ENCODE results near the gene HELT. TPM values are rescaled to one million over a fixed set of nuclear protein-coding genes. Genes with fewer than 3 reads are reported as not detected.

The HELT gene
- total and polyA plus RNA-seq, 2 experiments from 2014 or later, result not detected

DNA sequence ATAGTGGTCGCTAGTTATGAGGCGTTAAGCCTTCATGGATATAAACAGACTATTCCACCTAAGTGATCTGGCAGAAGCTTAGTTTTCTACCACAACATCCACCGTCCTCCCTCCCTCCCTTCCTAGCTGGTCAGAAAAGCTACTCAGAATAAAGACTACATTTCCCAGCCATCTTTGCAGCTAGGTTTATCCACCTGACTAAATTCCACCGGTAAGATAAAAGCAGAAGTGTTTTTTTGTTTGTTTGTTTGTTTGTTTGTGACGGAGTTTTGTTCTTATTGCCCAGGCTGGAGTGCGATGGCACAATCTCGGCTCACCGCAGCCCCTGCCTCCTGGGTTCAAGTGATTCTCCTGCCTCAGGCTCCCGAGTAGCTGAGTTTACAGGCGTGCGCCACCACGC is 44.3 kb downstream of the HELT start:
- WGBS (ENCODE audit: low lambda C conversion rate, missing lambda C conversion rate), result 83% methylated on average over 12 of the region's 12 CpGs
- Histone ChIP-seq H2AFZ (no peak overlapping the region), H3K4me3 (no peak overlapping the region), H3K27me3 (no peaks in the 10 kb centered on the region), H3K79me2 (no peaks in the 10 kb centered on the region), H4K20me1 (ENCODE audit: insufficient read depth, poor library complexity, severe bottlenecking) (no peaks in the 10 kb centered on the region), H3K36me3 (replicated peaks; ENCODE audit: insufficient read depth, low read depth) (no peaks in the 10 kb centered on the region), H3K9me2 (replicated peaks; ENCODE audit: insufficient read depth) (no peaks in the 10 kb centered on the region), H3K27ac (no peak overlapping the region), H3K4me2 (no peak overlapping the region), H3K4me1 (ENCODE audit: insufficient read depth) (no peaks in the 10 kb centered on the region), H3K9me3 (ENCODE audit: low read depth) (peaks cover 6% of the 10 kb centered on the region)
- no peak for DNase-seq (ENCODE audit: low spot score)
- TF ChIP-seq, protein P1, sequence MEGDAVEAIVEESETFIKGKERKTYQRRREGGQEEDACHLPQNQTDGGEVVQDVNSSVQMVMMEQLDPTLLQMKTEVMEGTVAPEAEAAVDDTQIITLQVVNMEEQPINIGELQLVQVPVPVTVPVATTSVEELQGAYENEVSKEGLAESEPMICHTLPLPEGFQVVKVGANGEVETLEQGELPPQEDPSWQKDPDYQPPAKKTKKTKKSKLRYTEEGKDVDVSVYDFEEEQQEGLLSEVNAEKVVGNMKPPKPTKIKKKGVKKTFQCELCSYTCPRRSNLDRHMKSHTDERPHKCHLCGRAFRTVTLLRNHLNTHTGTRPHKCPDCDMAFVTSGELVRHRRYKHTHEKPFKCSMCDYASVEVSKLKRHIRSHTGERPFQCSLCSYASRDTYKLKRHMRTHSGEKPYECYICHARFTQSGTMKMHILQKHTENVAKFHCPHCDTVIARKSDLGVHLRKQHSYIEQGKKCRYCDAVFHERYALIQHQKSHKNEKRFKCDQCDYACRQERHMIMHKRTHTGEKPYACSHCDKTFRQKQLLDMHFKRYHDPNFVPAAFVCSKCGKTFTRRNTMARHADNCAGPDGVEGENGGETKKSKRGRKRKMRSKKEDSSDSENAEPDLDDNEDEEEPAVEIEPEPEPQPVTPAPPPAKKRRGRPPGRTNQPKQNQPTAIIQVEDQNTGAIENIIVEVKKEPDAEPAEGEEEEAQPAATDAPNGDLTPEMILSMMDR (IDR thresholded peaks at IDR 0.05; ENCODE audit: poor library complexity), result no peak
- no peak for TF ChIP-seq EZH2 (IDR thresholded peaks at IDR 0.05; ENCODE audit: borderline replicate concordance)
- no peak for TF ChIP-seq EZH2phosphoT487 (IDR thresholded peaks at IDR 0.05; ENCODE audit: low read depth, severe bottlenecking, unreplicated experiment)

DNA sequence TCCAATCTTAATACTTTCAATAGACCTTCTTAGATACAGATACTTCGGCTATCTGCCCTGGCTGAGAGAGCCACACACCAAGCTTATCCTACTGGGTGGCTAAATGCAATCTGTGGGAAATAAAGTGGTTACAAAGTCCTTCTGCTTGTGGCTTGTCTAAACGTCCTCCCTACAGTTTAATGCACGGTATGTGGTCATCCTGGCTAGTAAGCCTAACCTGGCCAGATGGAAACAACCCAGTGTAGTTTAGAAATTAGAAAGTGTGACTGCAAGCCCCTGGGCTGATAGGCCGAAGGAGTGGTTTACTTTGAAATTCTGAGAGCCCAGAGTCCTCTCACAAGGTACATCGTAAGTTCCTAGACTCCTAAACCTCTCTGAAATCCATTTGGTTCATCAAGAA is 47.9 kb downstream of the HELT start:
- no peak overlapping the region for H3K4me3 ChIP-seq
- H3K9me3 ChIP-seq (ENCODE audit: low read depth), result peaks cover 6% of the 10 kb centered on the region
- H3K4me2 ChIP-seq, result no peak overlapping the region
- no peaks in the 10 kb centered on the region for H3K4me1 ChIP-seq (ENCODE audit: insufficient read depth)
- H3K27ac ChIP-seq, result no peak overlapping the region
- H4K20me1 ChIP-seq (ENCODE audit: insufficient read depth, poor library complexity, severe bottlenecking), result no peaks in the 10 kb centered on the region
- H3K27me3 ChIP-seq, result no peaks in the 10 kb centered on the region
- H3K9me2 ChIP-seq (replicated peaks; ENCODE audit: insufficient read depth), result no peaks in the 10 kb centered on the region
- no peak overlapping the region for H2AFZ ChIP-seq
- H3K79me2 ChIP-seq, result no peaks in the 10 kb centered on the region
- 81% methylated on average over 5 of the region's 5 CpGs for WGBS (ENCODE audit: low lambda C conversion rate, missing lambda C conversion rate)
- no peaks in the 10 kb centered on the region for H3K36me3 ChIP-seq (replicated peaks; ENCODE audit: insufficient read depth, low read depth)
- TF ChIP-seq, protein P1 (IDR thresholded peaks at IDR 0.05; ENCODE audit: poor library complexity), result no peak
- no peak for TF ChIP-seq EZH2phosphoT487 (IDR thresholded peaks at IDR 0.05; ENCODE audit: low read depth, severe bottlenecking, unreplicated experiment)
- no peak for TF ChIP-seq EZH2 (IDR thresholded peaks at IDR 0.05; ENCODE audit: borderline replicate concordance)
- no peak for DNase-seq (ENCODE audit: low spot score)

DNA sequence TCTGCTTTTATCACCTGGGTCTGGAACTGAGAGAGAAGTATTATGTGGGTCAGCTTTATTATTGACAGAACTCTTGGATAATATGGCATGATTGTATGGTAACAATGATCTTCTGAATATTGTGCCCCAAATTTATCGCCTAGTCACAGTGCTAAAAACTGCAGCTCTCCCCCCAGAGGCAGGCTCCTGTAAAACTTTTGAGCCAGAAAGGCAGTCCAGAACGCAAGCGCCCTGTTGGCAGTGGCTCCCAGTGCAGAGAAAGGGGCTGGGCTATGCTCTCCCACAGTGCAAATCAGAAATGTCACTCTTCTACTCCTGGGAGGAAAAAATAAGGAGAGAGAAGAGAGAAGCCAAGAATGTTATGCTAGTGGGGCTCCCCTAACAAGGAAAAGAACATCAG is 50.5 kb downstream of the HELT start:
- no peak overlapping the region for H2AFZ ChIP-seq
- H3K27me3 ChIP-seq, result no peaks in the 10 kb centered on the region
- H3K4me3 ChIP-seq, result no peak overlapping the region
- no peaks in the 10 kb centered on the region for H3K36me3 ChIP-seq (replicated peaks; ENCODE audit: insufficient read depth, low read depth)
- 57% methylated on average over 3 of the region's 3 CpGs for WGBS (ENCODE audit: low lambda C conversion rate, missing lambda C conversion rate)
- H3K9me3 ChIP-seq (ENCODE audit: low read depth), result no peaks in the 10 kb centered on the region
- H3K27ac ChIP-seq, result no peak overlapping the region
- no peaks in the 10 kb centered on the region for H3K79me2 ChIP-seq
- H3K4me1 ChIP-seq (ENCODE audit: insufficient read depth), result no peaks in the 10 kb centered on the region
- no peak overlapping the region for H3K4me2 ChIP-seq
- DNase-seq (ENCODE audit: low spot score), result no peak
- H4K20me1 ChIP-seq (ENCODE audit: insufficient read depth, poor library complexity, severe bottlenecking), result no peaks in the 10 kb centered on the region
- no peaks in the 10 kb centered on the region for H3K9me2 ChIP-seq (replicated peaks; ENCODE audit: insufficient read depth)
- TF ChIP-seq EZH2phosphoT487 (IDR thresholded peaks at IDR 0.05; ENCODE audit: low read depth, severe bottlenecking, unreplicated experiment) (no peak), EZH2 (IDR thresholded peaks at IDR 0.05; ENCODE audit: borderline replicate concordance) (no peak)
- TF ChIP-seq, protein P1 (IDR thresholded peaks at IDR 0.05; ENCODE audit: poor library complexity), result no peak

Other genes with a start within 250 kb of the HELT start
- 168 and 264 TPM in 2 replicates for gene ACSL1, start 192.5 kb upstream of the HELT start, total RNA-seq
- 114 and 121 TPM in 2 replicates for gene ACSL1, start 192.5 kb upstream of the HELT start, polyA plus RNA-seq
- gene SLC25A4, start 124.8 kb downstream of the HELT start, total RNA-seq, result 26.6 and 30.7 TPM in 2 replicates
- 86.3 and 92.7 TPM in 2 replicates for gene SLC25A4, start 124.8 kb downstream of the HELT start, polyA plus RNA-seq
- gene CFAP97, start 185.5 kb downstream of the HELT start, total RNA-seq, result 28.5 and 28.9 TPM in 2 replicates
- 16.5 and 20.2 TPM in 2 replicates for gene CFAP97, start 185.5 kb downstream of the HELT start, polyA plus RNA-seq
- gene SNX25, start 191.1 kb downstream of the HELT start, total RNA-seq, result 20.3 and 24.2 TPM in 2 replicates
- gene SNX25, start 191.1 kb downstream of the HELT start, polyA plus RNA-seq, result 13.5 and 16.5 TPM in 2 replicates